ENCODE measurements around the gene CYP4F22.
"Not testable (repeated sequence)": the region's sequence is repeated elsewhere in the genome, so short reads cannot be mapped to it uniquely, and the experiment has no call there.

Gene CYP4F22

DNA sequence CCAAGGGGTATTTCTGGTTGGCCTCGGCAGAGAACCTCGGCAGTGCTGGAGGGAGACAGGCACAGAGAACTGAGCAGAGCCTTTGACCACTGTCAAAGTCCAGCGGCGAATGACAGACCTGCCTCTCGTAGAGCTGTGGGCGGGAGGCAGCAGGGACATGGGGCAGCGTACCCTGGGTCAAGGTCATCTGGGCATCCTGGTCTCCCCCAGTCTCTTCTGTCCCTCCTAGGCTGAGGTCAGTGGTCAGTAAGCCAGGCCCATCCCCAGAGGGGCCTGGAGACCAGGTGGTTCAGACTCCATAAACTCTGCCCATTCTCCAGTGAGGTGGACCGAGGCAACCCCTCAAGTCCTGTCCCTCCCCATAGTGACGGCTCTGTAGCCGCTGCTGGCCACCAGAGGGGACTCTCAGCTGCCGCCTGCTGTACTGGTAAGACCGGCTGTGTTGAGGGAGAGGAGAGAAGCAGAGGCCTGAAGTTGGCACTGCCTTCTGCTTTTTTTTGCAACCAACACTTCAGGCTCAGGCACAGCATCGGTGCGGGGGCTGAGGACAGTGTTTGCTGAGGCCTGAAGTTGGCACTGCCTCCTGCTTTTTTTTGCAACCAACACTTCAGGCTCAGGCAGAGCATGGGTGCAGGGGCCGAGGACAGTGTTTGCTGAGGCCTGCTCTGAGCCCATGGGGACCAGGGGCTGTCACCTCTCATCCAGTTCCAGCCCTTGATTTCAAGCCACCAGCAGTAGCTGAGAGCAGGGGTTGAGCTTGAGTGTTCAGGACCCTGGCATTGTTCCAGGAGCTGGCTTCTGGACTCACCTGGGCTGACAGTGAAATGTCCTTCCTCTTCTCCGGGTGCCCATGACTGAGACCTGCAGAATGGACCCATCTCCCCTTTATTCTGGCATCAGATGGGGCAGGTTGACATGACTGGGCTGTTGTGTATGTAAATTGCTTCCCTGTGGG, 28.7 kb upstream of the CYP4F22 start, which contains the start of gene PGLYRP2:
PGLYRP2 (minus strand) TSS at position 111 of the 955 bp plus-strand sequence. CDS start 130 bp downstream, outside the sequence.
- no peak within 1 kb of the TSS for H3K4me3 ChIP-seq (replicated peaks; ENCODE audit: low read depth, low read length)
- no peak for DNase-seq (ENCODE audit: extremely low read depth, low read depth)
- TF ChIP-seq, protein P1, sequence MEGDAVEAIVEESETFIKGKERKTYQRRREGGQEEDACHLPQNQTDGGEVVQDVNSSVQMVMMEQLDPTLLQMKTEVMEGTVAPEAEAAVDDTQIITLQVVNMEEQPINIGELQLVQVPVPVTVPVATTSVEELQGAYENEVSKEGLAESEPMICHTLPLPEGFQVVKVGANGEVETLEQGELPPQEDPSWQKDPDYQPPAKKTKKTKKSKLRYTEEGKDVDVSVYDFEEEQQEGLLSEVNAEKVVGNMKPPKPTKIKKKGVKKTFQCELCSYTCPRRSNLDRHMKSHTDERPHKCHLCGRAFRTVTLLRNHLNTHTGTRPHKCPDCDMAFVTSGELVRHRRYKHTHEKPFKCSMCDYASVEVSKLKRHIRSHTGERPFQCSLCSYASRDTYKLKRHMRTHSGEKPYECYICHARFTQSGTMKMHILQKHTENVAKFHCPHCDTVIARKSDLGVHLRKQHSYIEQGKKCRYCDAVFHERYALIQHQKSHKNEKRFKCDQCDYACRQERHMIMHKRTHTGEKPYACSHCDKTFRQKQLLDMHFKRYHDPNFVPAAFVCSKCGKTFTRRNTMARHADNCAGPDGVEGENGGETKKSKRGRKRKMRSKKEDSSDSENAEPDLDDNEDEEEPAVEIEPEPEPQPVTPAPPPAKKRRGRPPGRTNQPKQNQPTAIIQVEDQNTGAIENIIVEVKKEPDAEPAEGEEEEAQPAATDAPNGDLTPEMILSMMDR (IDR thresholded peaks at IDR 0.05; ENCODE audit: low read depth, low read length, missing control alignments) = no peak

DNA sequence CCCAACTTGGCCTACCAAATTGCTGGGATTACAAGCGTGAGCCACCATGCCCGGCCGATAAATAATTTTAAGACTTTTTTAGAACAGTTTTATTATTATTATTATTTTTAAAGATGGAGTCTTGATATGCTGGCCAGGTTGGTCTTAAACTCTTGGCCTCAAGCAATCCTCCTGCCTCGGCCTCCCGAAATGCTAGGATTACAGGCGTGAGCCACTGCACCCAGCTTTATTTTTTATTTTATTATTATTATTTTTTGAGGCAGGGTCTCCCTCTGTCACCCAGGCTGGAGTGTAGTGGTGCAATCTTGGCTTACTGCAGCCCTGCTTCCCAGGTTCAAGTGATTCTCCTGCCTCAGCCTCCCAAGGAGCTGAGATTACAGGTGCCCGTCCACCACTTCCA, 27.3 kb upstream of the CYP4F22 start:
- DNase-seq (ENCODE audit: extremely low read depth, low read depth) = not testable (repeated sequence)

DNA sequence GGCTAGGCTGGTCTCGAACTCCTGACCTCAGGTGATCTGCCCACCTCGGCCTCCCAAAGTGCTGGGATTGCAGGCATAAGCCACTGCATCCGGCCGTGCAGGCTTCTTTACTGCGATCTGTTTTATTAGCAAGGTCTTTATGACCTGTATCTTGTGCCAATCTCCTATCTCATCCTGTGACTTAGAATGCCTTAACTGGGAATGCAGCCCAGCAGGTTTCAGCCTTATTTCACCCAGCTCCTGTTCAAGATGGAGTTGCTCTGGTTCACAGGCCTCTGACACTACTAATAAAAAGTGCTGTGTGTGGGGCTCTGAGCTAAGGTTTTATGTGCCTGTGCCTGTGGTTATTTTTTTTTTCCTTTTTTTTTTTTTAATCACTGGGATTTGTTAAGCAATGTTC, 22.6 kb upstream of the CYP4F22 start:
- H3K4me3 ChIP-seq (replicated peaks; ENCODE audit: low read depth, low read length); DNase-seq (ENCODE audit: extremely low read depth, low read depth): not testable (repeated sequence)

More for the DNA sequence above, 27.3 kb upstream of the CYP4F22 start:
- H3K4me3 ChIP-seq (replicated peaks; ENCODE audit: low read depth, low read length) = not testable (repeated sequence)

DNA sequence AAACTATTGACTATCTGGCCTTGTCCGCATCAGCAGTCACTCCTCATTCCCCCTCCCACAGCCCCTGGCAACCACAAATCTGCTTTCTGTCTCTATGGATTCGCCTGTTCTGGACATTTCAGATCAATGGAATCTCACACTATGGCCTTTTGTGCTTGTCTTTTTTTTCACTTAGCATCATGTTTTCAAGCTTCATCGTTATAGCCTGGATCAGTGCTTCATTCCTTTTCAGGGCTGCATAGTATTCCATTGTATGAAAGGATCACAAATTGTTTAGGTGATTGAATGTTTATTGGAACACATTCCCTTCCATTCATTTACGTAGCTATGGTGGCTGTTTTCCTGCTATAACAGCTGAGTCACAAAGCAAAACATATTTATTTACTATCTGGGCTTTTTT, 21.3 kb upstream of the CYP4F22 start:
- TF ChIP-seq, protein P1 (IDR thresholded peaks at IDR 0.05; ENCODE audit: low read depth, low read length, missing control alignments) = no peak
- DNase-seq (ENCODE audit: extremely low read depth, low read depth) = no peak
- H3K4me3 ChIP-seq (replicated peaks; ENCODE audit: low read depth, low read length) = no peak overlapping the region

DNA sequence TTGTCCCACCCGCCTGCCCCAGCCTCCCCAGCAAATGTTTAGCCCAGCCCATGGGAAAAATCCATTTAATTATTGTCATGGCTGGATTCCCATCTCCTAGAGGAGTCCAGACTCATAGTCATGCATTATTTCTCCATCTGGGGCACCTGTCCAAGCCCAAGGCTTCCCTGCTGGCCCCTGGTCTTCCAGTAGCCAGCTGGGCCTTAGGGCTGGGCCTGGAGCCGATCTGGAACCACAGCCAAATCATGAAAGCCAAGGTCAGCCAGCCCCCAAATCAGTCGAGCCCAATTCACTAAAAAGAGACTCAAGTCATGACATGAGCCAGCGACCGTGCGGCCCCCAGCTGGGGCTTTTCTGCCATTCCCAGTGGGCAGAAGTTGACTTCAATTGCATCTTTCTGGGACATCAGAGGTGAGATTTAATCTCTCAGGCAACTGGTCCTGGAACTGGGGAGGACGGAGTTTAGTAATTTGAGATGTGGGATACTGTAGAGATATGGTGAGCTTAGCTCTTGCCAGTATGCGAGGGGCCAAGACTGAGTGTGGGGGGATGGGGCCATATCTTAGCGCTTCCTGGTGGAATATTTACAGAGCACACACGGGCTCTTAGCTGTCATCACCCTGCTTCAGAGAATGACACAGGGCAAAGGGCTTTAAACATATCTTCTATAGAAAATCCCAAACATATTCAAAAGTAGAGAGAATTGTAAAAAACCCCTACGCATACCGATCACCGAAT, 19.7 kb upstream of the CYP4F22 start:
- DNase-seq (ENCODE audit: extremely low read depth, low read depth) = no peak
- TF ChIP-seq, protein P1 (IDR thresholded peaks at IDR 0.05; ENCODE audit: low read depth, low read length, missing control alignments) = no peak
- no peak overlapping the region for H3K4me3 ChIP-seq (replicated peaks; ENCODE audit: low read depth, low read length)

DNA sequence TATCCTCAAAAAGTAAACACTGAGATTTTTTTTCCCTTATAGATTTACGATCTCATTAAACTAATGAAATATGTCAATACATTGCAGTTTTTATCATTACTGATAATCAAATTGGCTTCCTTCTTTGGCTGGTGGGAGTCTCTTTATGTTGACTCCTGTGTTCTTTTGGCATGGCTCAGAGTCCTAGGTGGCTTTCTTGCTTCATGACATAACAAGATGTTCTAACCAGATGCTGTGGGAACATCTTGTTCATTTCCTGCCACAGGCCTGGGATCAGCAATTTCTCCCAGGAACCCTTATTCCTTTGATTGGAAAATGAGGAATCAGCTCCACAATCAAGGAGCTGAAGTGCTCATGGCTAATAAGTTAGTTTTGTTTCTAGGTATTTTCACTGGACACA, 13.2 kb upstream of the CYP4F22 start:
- H3K4me3 ChIP-seq (replicated peaks; ENCODE audit: low read depth, low read length) = no peak overlapping the region
- no peak for DNase-seq (ENCODE audit: extremely low read depth, low read depth)
- TF ChIP-seq, protein P1 (IDR thresholded peaks at IDR 0.05; ENCODE audit: low read depth, low read length, missing control alignments) = no peak

DNA sequence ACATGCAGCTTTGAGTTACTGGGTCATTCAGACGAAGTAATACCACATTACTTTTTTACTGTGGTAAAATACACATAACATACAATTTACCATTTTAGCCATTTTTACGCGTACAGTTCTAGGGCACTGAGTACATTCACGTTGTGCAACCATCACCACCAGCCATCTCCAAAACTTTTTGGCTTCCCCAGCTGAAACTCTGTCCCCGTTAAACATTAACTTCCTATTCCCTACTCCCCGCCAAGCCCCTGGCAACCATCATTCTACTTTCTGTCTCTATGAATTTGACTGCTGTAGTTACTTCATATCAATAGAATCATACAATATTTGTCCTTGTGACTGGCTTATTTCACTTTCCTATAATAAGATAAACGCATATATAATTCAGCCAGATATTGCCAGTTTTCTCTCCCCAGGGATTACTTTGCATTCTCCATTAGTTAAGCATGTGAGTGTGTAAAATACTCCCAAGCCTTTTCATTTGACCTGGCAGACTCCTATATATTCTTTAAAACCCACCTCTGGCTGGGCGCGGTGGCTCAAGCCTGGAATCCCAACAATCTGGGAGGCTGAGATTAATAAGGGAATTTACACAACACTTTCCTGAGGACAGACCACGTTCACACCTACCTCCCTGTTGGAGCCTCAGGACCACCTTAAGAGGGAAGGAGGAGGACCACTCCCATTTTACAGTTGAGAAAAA, 10.0 kb upstream of the CYP4F22 start:
- no peak for DNase-seq (ENCODE audit: extremely low read depth, low read depth)
- TF ChIP-seq, protein P1 (IDR thresholded peaks at IDR 0.05; ENCODE audit: low read depth, low read length, missing control alignments) = no peak
- H3K4me3 ChIP-seq (replicated peaks; ENCODE audit: low read depth, low read length) = no peak overlapping the region

Data from HFF-Myc (cell line).